ENCODE measurements around the gene ALDH3A2.

The ALDH3A2 gene

GRCh38 chr17:19720210-19720475 is 71.6 kb downstream of the ALDH3A2 start:
- no peak overlapping the region for H3K4me3 ChIP-seq (ENCODE audit: low read length)
- no peak for DNase-seq (ENCODE audit: low read depth)
- TF ChIP-seq CTCF (conservative IDR thresholded peaks at IDR 0.05; ENCODE audit: low read depth, low read length) = no peak

- TF ChIP-seq CTCF (conservative IDR thresholded peaks at IDR 0.05; ENCODE audit: low read depth, low read length) = no peak
- no peak for DNase-seq (ENCODE audit: low read depth)
- no peak overlapping the region for H3K4me3 ChIP-seq (ENCODE audit: low read length)
These were observed 72.3 kb downstream of the ALDH3A2 start for GRCh38 chr17:19720631-19721426.

GRCh38 chr17:19723964-19724363 is 75.4 kb downstream of the ALDH3A2 start:
- H3K4me3 ChIP-seq (ENCODE audit: low read length) = no peak overlapping the region

GRCh38 chr17:19724501-19725420 is 76.2 kb downstream of the ALDH3A2 start:
- H3K4me3 ChIP-seq (ENCODE audit: low read length) = no peak overlapping the region
- DNase-seq (ENCODE audit: low read depth) = no peak
- no peak for TF ChIP-seq CTCF (conservative IDR thresholded peaks at IDR 0.05; ENCODE audit: low read depth, low read length)

More at GRCh38 chr17:19723964-19724363, 75.4 kb downstream of the ALDH3A2 start:
- no peak for TF ChIP-seq CTCF (conservative IDR thresholded peaks at IDR 0.05; ENCODE audit: low read depth, low read length)
- DNase-seq (ENCODE audit: low read depth) = no peak

GRCh38 chr17:19725486-19725885 is 76.9 kb downstream of the ALDH3A2 start:
- no peak for TF ChIP-seq CTCF (conservative IDR thresholded peaks at IDR 0.05; ENCODE audit: low read depth, low read length)
- H3K4me3 ChIP-seq (ENCODE audit: low read length) = no peak overlapping the region
- DNase-seq (ENCODE audit: low read depth) = no peak

- no peak overlapping the region for H3K4me3 ChIP-seq (ENCODE audit: low read length)
- no peak for TF ChIP-seq CTCF (conservative IDR thresholded peaks at IDR 0.05; ENCODE audit: low read depth, low read length)
- no peak for DNase-seq (ENCODE audit: low read depth)
These were observed 78.3 kb downstream of the ALDH3A2 start for GRCh38 chr17:19726631-19727376.
